ENCODE data around the gene FEZF2.

FEZF2 gene

DNA sequence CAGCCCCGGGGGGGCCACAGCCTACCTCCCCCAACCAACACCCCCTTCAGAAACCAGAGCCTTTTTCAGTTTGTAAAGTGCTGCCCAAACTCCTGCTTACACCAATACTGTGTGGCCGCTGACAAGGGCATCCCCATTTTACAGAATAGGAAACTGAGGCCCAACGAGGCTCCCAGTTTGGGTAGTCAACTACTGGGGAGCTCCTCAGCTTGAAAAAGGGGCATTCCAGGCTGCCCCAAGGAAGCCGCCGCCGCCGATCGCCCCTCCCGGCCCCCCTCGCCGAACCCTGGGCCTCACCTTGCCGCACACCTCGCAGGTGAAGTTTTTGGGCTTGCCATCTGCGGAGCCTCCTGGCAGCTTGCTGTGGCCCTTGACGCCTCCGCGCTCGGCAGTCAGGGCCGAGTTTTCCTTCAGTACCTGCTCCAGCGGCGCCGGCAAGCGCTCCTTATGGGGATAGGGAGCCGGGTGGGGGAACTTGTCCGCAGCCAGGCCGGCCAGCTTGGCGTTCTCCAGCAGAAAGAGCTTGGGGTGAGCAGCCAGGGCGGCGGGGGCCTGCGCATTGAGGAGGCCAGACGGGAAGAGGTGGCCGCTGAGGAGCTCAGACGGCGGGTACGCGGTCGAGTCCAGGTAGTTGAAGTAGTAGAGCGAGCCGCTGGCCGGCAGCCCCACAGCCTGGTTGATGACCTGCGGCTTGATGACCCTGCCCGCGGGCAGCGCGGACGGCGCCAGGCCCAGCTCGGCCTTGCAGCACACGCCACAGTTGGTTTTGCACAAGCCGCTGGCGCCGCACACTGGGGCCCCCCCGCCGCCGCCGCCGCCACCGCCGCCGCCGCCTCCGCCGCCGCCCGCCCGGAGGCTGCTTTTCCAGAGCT, 1.4 kb downstream of the FEZF2 start:
- no peak for DNase-seq

DNA sequence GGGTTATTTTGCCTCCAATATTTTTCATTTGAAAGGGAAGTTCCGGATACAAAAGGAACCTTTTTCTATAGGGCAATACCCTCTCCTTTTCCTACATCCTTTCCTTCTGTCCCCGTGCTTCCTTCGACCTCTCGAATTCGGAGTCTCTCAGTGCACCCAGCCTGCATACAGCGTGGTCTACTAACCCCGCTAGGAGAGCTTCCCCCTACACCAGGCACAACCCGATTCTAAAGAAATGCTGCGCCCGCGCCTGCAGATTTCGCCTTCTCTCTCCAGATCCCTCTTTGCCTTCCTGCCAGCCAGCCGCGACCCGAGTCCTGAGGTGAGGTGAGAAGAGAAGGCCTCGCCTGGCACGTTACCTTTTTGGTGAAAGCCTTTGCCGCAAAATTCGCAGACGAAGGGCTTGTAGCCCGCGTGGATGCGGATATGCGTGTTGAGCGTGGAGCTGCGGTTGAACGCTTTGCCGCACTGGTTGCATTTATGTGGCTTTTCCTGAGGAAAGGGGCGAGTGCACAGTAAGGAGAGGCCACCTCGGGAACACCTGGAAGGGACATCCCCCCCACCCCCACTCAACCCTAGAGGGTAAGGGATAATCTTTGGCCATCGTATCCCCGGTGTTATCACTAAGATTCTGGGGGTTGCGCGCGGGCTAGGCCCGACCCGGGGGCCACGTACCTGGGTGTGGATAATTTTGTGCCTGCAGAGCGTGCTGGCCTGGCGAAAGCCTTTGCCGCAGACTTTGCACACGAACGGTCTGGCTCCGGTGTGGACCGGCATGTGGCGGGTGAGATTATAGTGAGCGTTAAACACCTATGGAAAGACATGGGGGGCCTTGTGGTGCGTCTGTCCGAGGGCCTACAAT, 2.3 kb downstream of the FEZF2 start:
- no peak for DNase-seq

DNA sequence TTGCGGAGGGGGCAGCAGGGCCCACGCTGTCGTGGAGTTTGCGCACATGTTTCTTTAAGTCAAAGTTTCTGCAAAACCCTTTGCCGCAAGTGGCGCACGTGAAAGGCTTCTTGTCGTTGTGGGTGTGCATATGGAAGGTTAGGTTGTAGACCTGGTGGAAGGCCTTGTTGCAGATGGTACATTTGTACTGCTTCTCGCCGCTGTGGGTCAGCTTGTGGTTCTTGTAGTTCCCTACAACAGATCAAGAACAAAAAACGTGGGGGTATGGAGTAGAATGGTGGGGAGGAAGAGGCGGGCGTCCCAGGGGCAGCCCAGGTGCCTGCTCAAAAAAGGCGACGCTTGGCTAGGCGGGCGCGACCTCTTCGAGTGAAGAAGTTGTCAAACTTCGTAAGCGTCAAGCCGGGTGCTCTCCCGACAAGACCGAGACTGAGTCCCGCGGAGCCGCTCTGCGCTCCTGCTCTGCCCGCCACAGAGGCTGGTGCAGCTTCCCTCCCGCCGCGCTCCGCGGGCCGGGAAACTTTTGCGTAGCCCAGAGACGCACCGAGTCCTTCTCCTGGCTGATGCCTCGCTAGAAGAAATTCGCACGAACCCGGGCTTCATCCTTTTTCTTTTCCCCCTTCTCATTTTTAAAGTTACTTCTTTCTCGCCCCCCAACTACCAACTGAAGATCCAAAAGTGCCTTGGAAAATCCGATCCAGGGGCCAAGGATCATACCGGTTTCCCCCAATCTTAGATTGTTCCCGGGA, 3.1 kb downstream of the FEZF2 start:
- no peak for DNase-seq

DNA sequence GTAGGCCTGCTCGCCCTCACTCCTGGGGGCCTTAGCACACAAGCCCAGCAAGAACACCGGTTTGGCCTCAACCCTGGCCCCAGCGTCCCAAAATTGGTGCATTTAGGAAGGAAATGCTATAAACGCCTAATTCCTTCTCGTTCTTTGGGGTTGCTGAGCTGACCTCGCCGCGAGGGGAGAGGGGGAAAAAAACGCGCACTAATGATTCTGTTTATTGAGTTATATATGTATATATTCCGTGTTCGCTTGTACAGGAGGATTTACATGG, 3.9 kb downstream of the FEZF2 start:
- no peak for DNase-seq

DNA sequence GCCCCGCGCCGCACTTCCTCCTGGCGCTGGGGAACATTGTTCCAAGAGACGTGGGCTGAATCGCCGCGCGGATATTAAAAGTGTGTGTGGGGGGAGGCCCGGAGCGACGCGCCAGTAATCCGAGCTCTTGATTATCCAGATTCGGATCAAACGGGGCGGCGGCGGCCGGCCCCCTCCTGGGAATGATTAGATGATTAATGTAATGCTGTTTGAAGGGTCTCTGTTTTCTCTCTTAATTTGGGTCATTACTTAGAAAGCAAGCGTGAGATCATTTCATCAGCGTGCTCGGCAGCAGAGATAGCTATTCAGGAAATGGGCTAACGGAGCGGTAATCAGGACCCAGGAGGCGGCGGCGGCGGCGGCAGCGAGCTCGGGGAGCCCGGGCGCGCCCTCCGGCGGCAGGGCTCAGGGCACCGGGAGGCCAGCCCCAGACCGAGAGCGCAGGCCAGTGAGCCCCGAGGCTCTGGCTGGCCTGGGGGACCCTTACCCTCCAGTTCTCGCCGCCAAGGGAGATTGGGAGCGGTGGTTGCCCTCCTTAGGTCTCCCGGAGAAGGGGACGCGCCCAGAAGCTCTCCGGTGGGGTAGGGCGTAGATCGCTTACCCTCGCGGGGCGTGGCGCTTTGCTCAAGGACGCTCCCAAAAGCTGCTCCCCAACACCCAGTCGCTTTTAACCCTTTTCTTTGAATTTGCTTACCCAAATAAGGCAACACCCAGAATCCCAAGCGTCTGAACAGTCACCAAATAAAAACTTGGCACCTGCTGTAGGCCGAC, 4.5 kb downstream of the FEZF2 start:
- no peak for DNase-seq

DNA sequence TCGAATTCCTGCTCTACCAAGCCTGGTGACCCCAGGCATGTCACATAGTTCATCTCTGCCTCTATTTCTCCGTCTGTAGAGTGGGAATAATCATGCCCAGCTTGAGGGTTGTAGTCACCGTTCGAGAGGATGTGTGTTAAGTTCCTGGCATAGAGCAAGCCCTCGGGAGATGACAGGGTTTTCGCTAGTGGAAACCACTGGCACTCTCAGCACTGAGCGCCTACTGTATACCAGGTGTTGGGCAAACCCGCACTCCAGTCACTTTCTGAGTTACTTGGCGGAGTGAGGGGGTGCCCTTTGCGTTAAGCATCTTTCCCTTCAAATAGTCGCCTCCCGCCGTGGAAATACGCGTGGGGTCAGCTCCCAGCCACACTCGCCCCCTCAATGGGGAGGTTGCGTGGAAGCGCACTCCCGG, 5.1 kb downstream of the FEZF2 start:
- DNase-seq, result no peak

DNA sequence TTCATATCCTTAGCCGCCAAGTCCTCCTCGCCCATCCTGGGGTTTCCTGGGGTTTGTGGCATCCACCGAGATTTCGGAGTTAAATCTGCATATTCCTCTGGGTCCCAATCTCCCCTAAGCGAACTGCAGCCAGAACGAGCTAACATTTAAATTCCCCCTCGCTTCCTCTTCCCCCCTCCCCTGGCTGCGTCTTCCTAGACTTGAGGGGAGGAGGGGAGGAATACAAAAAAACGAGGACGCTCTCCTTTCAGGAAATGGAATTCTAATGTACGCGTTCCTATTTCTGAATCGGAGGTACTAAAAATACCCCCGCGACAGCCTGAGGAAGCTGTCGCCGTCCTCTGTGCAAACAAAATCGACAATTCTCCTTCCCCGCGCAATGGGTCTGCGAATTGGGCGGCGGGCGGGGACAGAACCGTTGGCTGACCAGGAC, 5.6 kb downstream of the FEZF2 start:
- DNase-seq, result no peak

DNA sequence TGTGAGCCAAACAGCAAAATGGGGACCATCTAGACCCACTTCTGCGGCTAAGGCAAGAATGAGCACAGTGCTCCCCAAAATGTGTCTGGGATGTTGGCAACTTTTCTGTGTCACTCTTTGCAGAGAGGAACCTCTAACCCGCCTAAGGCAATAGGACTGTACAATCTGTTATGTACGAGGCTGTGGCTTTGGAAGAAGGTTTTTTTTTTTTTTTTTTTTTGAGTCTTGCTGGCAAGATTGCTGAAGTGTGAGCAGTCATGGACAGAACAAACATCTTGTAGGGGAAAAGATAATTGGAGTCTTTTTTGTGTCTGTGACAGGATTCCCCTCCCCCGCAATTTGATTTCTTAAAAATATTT, 7.2 kb downstream of the FEZF2 start:
- no peak for DNase-seq

DNA sequence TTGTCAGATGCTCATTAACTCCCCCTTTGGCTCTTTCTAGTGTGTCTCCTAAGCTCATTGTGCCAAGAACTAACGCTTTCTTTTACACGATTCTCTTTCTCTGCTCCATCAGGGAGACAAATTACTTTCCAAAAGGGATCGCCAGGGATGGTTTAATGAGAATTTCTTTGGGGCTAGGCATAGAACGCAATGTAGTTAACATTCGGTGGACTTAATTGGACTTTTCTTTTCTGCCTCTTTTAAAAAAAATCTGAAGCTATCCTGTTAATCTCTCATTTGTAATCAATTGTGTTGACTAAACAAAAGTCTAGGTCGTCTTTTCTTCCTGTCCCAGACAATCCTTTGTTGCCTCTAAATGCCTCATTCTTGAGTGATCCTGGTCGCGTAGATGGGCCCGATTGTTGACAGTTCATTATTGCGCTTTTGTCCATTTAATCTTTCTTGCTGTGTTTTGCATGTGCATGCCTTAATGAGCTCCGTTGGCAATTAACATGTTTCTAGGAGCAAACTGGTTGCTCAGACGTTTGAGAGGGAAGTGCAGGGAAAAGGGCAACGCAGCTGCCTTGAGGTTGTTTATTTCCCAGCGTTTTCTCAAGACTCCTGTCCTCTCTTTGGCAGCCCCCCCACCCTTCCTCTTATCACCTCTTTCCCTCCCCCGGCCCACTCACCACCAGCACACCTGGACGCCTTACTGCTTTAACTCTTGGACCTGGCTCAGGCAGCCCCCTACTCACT, 7.8 kb downstream of the FEZF2 start:
- no peak for DNase-seq

DNA sequence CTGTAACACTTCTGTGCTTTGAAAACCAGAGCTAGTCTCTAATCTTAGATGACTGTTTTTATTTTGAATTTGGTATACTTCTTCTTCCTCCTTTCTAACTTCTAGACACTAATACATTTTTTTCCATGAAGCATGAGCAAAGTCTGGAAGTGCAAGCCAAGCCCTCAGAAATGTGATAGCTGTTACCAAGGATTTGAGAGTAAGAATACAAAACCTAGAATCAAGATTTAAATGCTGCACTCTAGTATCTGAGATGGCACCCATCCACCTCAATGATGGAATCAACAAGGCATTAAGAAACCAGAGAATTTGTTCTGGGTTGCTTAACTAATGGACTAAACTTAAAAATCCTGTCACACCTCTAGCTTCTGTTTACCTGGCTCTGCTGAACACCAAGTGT, 9.2 kb downstream of the FEZF2 start:
- DNase-seq, result no peak

DNA sequence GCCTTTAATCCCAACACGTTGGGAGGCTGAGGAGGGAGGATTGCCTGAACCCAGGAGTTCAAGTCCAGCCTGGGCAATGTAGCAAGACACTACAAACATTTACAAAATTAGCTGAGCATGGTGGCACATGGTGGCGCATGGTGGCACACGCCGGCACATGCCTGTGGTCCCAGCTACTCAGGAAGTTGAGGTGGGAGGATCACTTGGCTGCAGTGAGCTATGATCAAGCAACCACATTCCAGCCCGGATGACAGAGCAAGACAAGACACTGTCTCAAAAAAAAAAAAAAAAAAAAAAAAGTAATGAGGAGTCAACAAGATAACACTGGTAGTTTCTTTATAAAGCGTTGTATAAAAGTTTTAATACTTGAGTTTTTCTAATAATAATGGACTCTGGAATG, 10.1 kb downstream of the FEZF2 start:
- no peak for DNase-seq

DNA sequence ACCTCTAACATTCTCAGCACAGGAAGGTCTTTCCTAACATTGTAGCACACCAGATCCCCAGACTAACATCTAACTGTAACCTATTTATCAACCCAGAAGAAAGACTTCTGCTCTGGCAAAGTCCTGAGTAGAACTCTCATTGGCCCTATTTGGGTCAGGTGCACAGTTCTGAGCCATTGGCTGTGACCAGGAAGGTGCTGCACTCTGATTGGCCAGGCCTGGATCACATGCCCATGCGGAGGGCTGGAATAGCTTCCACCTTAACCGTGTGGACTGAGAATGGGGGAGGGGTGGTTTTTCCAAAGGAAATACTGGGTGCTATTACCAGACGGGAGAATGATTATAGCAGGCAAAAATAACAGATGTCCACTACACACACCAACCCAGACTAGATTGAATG, 11.5 kb downstream of the FEZF2 start:
- no peak for DNase-seq

DNA sequence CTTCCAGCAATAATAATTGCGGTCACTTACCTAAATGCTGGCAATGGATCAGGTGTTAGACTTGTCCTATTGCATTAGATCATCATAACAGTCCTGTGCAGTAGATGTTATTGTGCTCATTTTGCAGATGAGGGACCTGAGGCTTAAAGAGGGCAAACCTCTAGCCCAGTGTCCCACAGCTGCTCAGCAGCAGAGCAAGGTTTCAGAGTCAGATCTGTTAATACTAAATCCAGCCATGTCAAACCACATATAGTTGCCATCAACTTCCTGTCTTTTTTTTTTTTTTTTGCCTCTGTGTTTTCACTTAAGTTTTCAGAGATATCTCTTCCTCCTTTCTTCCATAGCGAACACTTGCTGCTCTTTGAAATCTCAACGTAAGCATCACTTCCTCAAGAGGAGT, 12.1 kb downstream of the FEZF2 start:
- no peak for DNase-seq

DNA sequence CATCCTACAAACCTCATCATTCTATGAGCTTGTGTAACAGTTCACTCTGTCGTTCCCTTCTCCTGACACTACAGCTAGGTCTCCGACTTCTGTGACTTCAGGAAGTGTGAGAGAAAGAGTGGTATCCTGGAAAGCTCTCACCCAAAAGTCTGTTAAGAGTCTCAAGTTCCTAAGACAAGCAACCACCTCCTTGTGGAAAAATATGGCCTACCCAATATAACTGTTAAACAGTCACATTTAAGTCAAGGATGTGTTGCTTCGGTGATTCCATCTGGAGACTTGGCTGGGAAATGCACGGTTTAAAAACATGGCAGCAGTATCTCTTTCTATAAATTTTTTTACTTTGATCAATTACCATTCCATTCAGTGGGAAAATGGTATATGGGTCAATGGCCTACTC, 13.8 kb downstream of the FEZF2 start:
- DNase-seq, result no peak

DNA sequence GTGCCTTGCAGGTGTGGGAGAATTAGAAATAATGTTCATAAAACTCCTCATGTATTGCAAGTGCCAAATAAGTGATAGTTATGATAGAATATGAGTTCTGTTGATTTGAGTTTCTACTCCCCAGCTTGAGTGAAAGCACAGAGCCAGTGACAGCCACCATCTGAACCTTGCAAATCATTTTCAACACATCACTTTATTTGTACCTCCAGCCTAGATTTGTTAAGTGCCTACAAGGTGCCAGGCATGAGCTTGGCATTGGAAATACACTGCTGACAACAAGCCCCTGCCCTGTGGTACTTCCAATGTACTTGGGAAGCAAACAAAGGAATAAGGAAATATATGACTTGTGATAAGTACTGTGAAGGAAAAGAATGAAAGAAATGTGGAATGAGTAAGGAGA, 17.0 kb downstream of the FEZF2 start:
- DNase-seq, result no peak

DNA sequence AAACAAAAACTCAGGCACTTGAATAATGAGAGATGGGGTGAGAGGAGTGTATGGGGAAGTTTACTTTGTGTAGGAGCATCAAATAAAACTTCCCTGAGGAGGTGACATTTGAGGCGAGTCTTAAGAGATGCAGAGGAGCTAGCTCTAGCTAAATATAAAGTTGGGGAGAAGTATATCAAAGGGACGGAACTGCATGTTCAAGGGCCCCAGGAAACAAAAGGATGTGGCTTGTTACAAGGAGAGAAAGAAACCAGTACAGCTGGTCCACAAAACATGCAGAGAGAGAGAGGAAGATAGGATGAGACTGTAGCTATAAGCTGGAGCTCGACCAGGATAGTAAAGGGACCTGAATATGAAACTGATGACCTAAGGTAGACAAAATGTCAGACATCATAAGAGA, 17.6 kb downstream of the FEZF2 start:
- DNase-seq, result no peak

DNA sequence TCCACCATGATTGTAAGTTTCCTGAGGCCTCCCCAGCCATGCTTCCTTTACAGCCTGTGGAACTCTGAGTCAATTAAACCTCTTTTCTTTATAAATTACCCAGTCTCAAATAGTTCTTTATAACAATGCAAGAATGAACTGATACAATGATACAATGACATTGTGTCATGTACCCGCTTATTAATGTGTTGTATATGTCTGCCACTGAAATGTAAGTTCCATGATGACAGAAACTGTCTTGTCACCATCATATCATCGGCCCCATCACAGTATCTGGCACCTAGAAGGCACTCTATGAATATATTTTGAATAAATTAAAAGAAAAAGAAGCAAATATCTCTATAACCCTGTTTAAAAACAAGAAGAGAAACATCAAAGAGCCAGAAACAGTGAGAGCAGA, 29.6 kb downstream of the FEZF2 start:
- DNase-seq, result no peak

DNA sequence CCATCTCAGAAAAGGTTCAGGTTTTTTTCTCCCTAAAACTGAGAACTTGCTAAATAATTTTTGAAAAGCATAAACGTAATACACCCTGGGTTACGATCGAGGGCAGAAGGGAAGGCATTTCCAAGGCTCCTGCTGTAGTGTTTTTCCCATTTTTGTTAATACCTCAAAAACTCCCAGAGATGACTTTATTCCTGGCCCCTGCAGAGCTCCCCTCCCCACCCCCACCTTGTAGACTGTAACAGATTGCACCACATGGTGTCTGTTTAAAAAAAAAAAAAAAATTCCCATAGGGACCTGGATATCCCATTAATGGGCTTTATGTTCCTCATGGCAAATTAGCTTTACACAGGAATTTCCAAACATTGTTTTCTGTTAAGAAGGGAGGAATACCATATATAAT, 38.2 kb downstream of the FEZF2 start:
- DNase-seq, result no peak

DNA sequence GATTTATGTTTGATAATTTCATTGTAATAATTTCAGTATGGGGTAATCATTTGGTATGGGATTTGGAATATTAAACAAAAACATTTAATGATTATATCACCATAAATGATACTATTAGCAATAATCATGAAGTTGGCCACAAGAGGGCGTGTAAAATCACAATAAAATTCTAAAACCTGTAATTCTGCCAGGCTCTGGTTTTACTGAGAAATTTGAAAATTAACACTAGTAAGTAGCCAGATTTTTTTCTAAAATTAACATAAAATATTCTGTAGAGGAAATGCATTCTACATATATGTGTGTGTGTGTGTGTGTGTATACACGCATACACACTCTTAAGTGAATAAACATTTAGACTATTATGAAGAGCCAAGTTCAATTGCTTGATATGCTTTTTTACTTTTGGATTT, 40.5 kb downstream of the FEZF2 start:
- peak in 1 of 2 donors; percentile 24 for DNase-seq

DNA sequence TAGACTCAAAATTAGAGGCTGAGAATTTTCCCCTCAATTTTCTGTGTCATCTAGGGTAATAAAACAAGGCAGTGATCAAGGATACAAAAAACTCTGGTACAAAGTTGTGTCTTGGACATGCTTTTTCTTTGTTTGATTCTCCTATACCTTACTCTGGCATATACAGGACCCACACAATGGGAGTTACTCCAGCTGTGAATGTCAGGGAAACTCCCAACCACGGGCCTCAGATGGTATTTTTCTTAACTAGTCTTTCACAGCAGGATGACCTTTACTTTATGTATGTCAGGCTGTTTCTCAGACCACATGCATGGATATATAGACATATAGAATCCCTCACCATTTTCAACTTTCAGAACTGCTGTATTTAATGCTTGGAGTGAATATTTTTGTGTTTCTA, 41.3 kb downstream of the FEZF2 start:
- no peak for DNase-seq

DNA sequence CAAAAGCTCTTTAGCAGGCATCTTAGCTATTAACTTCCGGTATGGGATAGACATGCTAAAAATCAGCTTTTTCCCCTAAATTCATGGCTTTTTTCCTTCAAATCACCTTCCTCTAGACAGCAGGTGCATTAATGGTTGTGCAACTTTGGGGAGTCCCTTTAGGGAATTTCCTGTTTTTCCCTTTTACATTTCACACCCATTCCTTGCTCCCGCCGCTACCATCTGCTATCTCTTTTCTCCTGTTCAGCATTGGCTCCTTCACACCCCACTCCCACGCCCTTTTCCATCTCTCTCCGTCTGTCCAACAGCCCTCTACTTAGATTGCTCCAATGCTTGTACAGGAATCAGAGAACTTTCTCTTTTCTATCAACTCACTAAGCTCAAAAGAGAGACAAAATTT, 43.4 kb downstream of the FEZF2 start:
- no peak for DNase-seq

DNA sequence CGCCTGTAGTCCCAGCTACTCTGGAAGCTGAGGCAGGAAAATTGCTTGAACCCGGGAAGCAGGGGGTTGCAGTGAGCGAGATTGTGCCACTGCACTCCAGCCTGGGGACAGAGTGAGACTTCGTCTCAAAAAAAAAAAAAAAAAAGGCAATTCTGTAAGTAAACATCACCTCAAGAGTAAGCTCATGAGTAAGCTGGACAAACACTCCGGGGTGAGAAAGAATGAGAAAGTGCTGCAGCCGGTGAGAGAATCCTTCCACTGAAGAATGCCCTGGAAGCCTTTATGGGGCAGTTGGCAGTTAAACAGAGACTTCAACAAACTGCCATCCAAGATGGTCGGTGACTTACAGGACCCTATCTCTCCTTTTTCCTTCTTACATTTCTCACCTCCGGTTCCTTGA, 47.5 kb downstream of the FEZF2 start:
- DNase-seq, result no peak

All from CD4-positive, alpha-beta T cell treated with Interferon alpha-2 for 1 hour (primary cell).